ENCODE results near the gene SKIC8. TPM values are rescaled to one million over a fixed set of nuclear protein-coding genes. Genes with fewer than 3 reads are reported as not detected.

The SKIC8 gene
- total and polyA plus RNA-seq, 2 experiments from 2014 or later, result 60.6 to 70.2 TPM

GRCh38 chr15:78242128-78242527 lies 57.3 kb downstream of the SKIC8 start:
- Histone ChIP-seq H3K79me2 (no peaks in the 10 kb centered on the region), H3K27ac (peak overlapping the region; percentile 5), H3K36me3 (replicated peaks; ENCODE audit: insufficient read depth, low read depth) (no peaks in the 10 kb centered on the region), H3K4me1 (ENCODE audit: insufficient read depth) (peaks cover 15% of the 10 kb centered on the region), H3K27me3 (no peaks in the 10 kb centered on the region), H3K4me2 (no peak overlapping the region), H4K20me1 (ENCODE audit: insufficient read depth, poor library complexity, severe bottlenecking) (no peaks in the 10 kb centered on the region), H3K9me2 (replicated peaks; ENCODE audit: insufficient read depth) (no peaks in the 10 kb centered on the region), H3K4me3 (no peak overlapping the region), H3K9me3 (ENCODE audit: low read depth) (no peaks in the 10 kb centered on the region), H2AFZ (no peak overlapping the region)
- peak; percentile 68 for DNase-seq (ENCODE audit: low spot score)
- 74% methylated on average over 5 of the region's 5 CpGs for WGBS (ENCODE audit: low lambda C conversion rate, missing lambda C conversion rate)
- TF ChIP-seq EZH2phosphoT487 (IDR thresholded peaks at IDR 0.05; ENCODE audit: low read depth, severe bottlenecking, unreplicated experiment), result no peak
- peak; percentile 52 for TF ChIP-seq CTCF (IDR thresholded peaks at IDR 0.05; ENCODE audit: poor library complexity)

- no peak overlapping the region for H3K4me3 ChIP-seq
- H3K27me3 ChIP-seq, result no peaks in the 10 kb centered on the region
- H4K20me1 ChIP-seq (ENCODE audit: insufficient read depth, poor library complexity, severe bottlenecking), result no peaks in the 10 kb centered on the region
- H3K9me2 ChIP-seq (replicated peaks; ENCODE audit: insufficient read depth), result no peaks in the 10 kb centered on the region
- H3K9me3 ChIP-seq (ENCODE audit: low read depth), result no peaks in the 10 kb centered on the region
- no peak overlapping the region for H3K27ac ChIP-seq
- DNase-seq (ENCODE audit: low spot score), result peak; percentile 90
- H3K4me1 ChIP-seq (ENCODE audit: insufficient read depth), result peaks cover 15% of the 10 kb centered on the region
- TF ChIP-seq CTCF (IDR thresholded peaks at IDR 0.05; ENCODE audit: poor library complexity), result peak; percentile 93
- no peak for TF ChIP-seq EZH2 (IDR thresholded peaks at IDR 0.05; ENCODE audit: borderline replicate concordance)
- no peak for TF ChIP-seq EZH2phosphoT487 (IDR thresholded peaks at IDR 0.05; ENCODE audit: low read depth, severe bottlenecking, unreplicated experiment)
- H3K4me2 ChIP-seq, result no peak overlapping the region
- H3K79me2 ChIP-seq, result no peaks in the 10 kb centered on the region
- 20% methylated on average over 11 of the region's 12 CpGs for WGBS (ENCODE audit: low lambda C conversion rate, missing lambda C conversion rate)
- H3K36me3 ChIP-seq (replicated peaks; ENCODE audit: insufficient read depth, low read depth), result no peaks in the 10 kb centered on the region
- no peak overlapping the region for H2AFZ ChIP-seq
These were observed 58.4 kb downstream of the SKIC8 start for GRCh38 chr15:78241017-78241416.

- Histone ChIP-seq H3K9me2 (replicated peaks; ENCODE audit: insufficient read depth) (no peaks in the 10 kb centered on the region), H3K9me3 (ENCODE audit: low read depth) (no peaks in the 10 kb centered on the region), H3K27ac (no peak overlapping the region), H3K4me3 (no peak overlapping the region), H2AFZ (no peak overlapping the region), H4K20me1 (ENCODE audit: insufficient read depth, poor library complexity, severe bottlenecking) (no peaks in the 10 kb centered on the region), H3K79me2 (no peaks in the 10 kb centered on the region), H3K4me2 (no peak overlapping the region), H3K36me3 (replicated peaks; ENCODE audit: insufficient read depth, low read depth) (no peaks in the 10 kb centered on the region), H3K27me3 (no peaks in the 10 kb centered on the region), H3K4me1 (ENCODE audit: insufficient read depth) (peaks cover 14% of the 10 kb centered on the region)
- no peak for TF ChIP-seq EZH2phosphoT487 (IDR thresholded peaks at IDR 0.05; ENCODE audit: low read depth, severe bottlenecking, unreplicated experiment)
- no peak for TF ChIP-seq EZH2 (IDR thresholded peaks at IDR 0.05; ENCODE audit: borderline replicate concordance)
- TF ChIP-seq CTCF (IDR thresholded peaks at IDR 0.05; ENCODE audit: poor library complexity), result no peak
- no peak for DNase-seq (ENCODE audit: low spot score)
- WGBS (ENCODE audit: low lambda C conversion rate, missing lambda C conversion rate), result 90% methylated on average over 5 of the region's 5 CpGs
These were observed 59.6 kb downstream of the SKIC8 start for GRCh38 chr15:78239811-78240210.

GRCh38 chr15:78237146-78237545 lies 62.3 kb downstream of the SKIC8 start:
- H3K9me3 ChIP-seq (ENCODE audit: low read depth), result no peaks in the 10 kb centered on the region
- H3K27ac ChIP-seq, result no peak overlapping the region
- TF ChIP-seq CTCF (IDR thresholded peaks at IDR 0.05; ENCODE audit: poor library complexity) (no peak), EZH2phosphoT487 (IDR thresholded peaks at IDR 0.05; ENCODE audit: low read depth, severe bottlenecking, unreplicated experiment) (no peak), EZH2 (IDR thresholded peaks at IDR 0.05; ENCODE audit: borderline replicate concordance) (no peak)
- H3K4me3 ChIP-seq, result no peak overlapping the region
- H3K27me3 ChIP-seq, result no peaks in the 10 kb centered on the region
- H3K4me1 ChIP-seq (ENCODE audit: insufficient read depth), result no peaks in the 10 kb centered on the region
- 85% methylated on average over 6 of the region's 6 CpGs for WGBS (ENCODE audit: low lambda C conversion rate, missing lambda C conversion rate)
- DNase-seq (ENCODE audit: low spot score), result no peak
- no peak overlapping the region for H2AFZ ChIP-seq
- H3K79me2 ChIP-seq, result no peaks in the 10 kb centered on the region
- H4K20me1 ChIP-seq (ENCODE audit: insufficient read depth, poor library complexity, severe bottlenecking), result no peaks in the 10 kb centered on the region
- H3K36me3 ChIP-seq (replicated peaks; ENCODE audit: insufficient read depth, low read depth), result no peaks in the 10 kb centered on the region
- no peak overlapping the region for H3K4me2 ChIP-seq
- no peaks in the 10 kb centered on the region for H3K9me2 ChIP-seq (replicated peaks; ENCODE audit: insufficient read depth)

All from hepatocyte (in vitro differentiated cells).